Left lobe of liver (tissue), 2 donors: ENCODE measurements around the gene PAK4. TPM values are rescaled to one million over a fixed set of nuclear protein-coding genes. Genes with fewer than 3 reads are reported as not detected.

ENCODE experiments used
- ATAC-seq: fragments of 200-7000 bp; cut with Tn5 transposase; one replicate; pipeline ENCODE4 v1.9.1; 2020; ENCODE audit warnings: mild to moderate bottlenecking, moderate library complexity
- DNase-seq: peaks from one replicate; pipeline ENCODE4 v3.0.0-alpha.2; 2020; ENCODE audit warnings: low spot score
- total RNA-seq: library from RNA; stranded (reverse); gene quantifications from one replicate; pipeline ENCODE4 v1.2.1, GENCODE V29; 2021
- donor health status: DM: no; HTN: no; CAD: no; lungs with moderate emphysema.
- donor health status: DM: no; HTN: yes; CAD: no.

The PAK4 gene
- total RNA-seq, 1 donor from 2014 or later: 19.4 TPM

- no peak for DNase-seq
- ATAC-seq: no peak
Observed at GRCh38 chr19:39175564-39175963, 50.0 kb downstream of the PAK4 start.

GRCh38 chr19:39177110-39177699 is 51.6 kb downstream of the PAK4 start:
- no peak for ATAC-seq
- no peak for DNase-seq

GRCh38 chr19:39177736-39178135 is 52.1 kb downstream of the PAK4 start:
- no peak for DNase-seq
- ATAC-seq: no peak

- no peak for ATAC-seq
- no peak for DNase-seq
Observed at GRCh38 chr19:39178296-39179006, 52.9 kb downstream of the PAK4 start.

GRCh38 chr19:39179754-39180153 is 54.2 kb downstream of the PAK4 start:
- ATAC-seq (no peak), DNase-seq (no peak)

GRCh38 chr19:39180749-39181148 is 55.2 kb downstream of the PAK4 start:
- no peak for DNase-seq
- ATAC-seq: no peak

GRCh38 chr19:39181500-39182173 is 56.1 kb downstream of the PAK4 start:
- DNase-seq (no peak), ATAC-seq (no peak)

- no peak for DNase-seq
- no peak for ATAC-seq
Observed at GRCh38 chr19:39182174-39182505, 56.6 kb downstream of the PAK4 start.

- ATAC-seq (no peak), DNase-seq (no peak)
Observed at GRCh38 chr19:39183104-39183503, 57.5 kb downstream of the PAK4 start.

- DNase-seq (no peak), ATAC-seq (no peak)
Observed at GRCh38 chr19:39186391-39186790, 60.8 kb downstream of the PAK4 start.

GRCh38 chr19:39187552-39187943 is 62.0 kb downstream of the PAK4 start:
- DNase-seq (no peak), ATAC-seq (peak; percentile 39)

GRCh38 chr19:39188960-39189359 is 63.4 kb downstream of the PAK4 start:
- ATAC-seq (no peak), DNase-seq (no peak)

GRCh38 chr19:39190768-39191167 is 65.2 kb downstream of the PAK4 start:
- ATAC-seq (no peak), DNase-seq (no peak)

- no peak for ATAC-seq
- DNase-seq: no peak
Observed at GRCh38 chr19:39192846-39193245, 67.3 kb downstream of the PAK4 start.

- ATAC-seq (peak; percentile 94), DNase-seq (peak; percentile 62)
Observed at GRCh38 chr19:39193803-39194202, 68.2 kb downstream of the PAK4 start.

- no peak for ATAC-seq
Observed at GRCh38 chr19:39194832-39195542, 69.4 kb downstream of the PAK4 start.

GRCh38 chr19:39195755-39196154 is 70.2 kb downstream of the PAK4 start:
- DNase-seq (no peak), ATAC-seq (no peak)

More at GRCh38 chr19:39194832-39195542, 69.4 kb downstream of the PAK4 start:
- no peak for DNase-seq

- no peak for DNase-seq
- ATAC-seq: no peak
Observed at GRCh38 chr19:39196320-39196719, 70.7 kb downstream of the PAK4 start.

- ATAC-seq (no peak), DNase-seq (no peak)
Observed at GRCh38 chr19:39196860-39197562, 71.4 kb downstream of the PAK4 start, which contains the start of gene NCCRP1. TSS of gene NCCRP1 (plus strand) at chr19:39196964. CDS start at chr19:39196983, 19 bp downstream.

- DNase-seq (no peak), ATAC-seq (no peak)
Observed at GRCh38 chr19:39197808-39198207, 72.2 kb downstream of the PAK4 start.

- DNase-seq: no peak
- ATAC-seq: peak; percentile 59
Observed at GRCh38 chr19:39199025-39199424, 73.4 kb downstream of the PAK4 start.
